HEK293 (cell line): ENCODE measurements around the gene TSPAN7.

Experiments
- CTCF ChIA-PET: fragments of 350-600 bp; formaldehyde crosslinking; extraction: SDS; loops from one replicate; lab custom pipeline; 2021; ENCODE audit warnings: antibody characterized with exemption; lab: Yijun Ruan, JAX
- POLR2A ChIA-PET: fragments of 300-600 bp; formaldehyde crosslinking; extraction: SDS; loops from one replicate; lab custom pipeline; 2020; ENCODE audit warnings: antibody characterized with exemption, inconsistent platforms; lab: Yijun Ruan, JAX
- H3K27ac ChIP-seq: fragments of 200-500 bp; sonication (Bioruptor generic); 2 replicates; pipeline ENCODE4 v1.5.1; 2014; ENCODE audit warnings: low read depth, low read length, control low read depth, inconsistent platforms; ENCODE audit errors: extremely low read depth
- H3K36me3 ChIP-seq, 2 experiments: fragments of 200-500 bp in 1 of 2; sonication (Bioruptor generic) in 1 of 2; 1 replicate in 1 of 2; 2 replicates in 1 of 2; pipeline ENCODE4 v1.5.1; 2014 to 2017; ENCODE audit warnings: inconsistent platforms in 2 of 2, low read length in 2 of 2; ENCODE audit not compliant: control insufficient read depth in 2 of 2, insufficient read depth in 1 of 2
- H3K4me1 ChIP-seq: fragments of 200-500 bp; sonication (Bioruptor generic); 2 replicates; pipeline ENCODE4 v1.5.1; 2014; ENCODE audit warnings: mild to moderate bottlenecking, low read length, inconsistent platforms; ENCODE audit not compliant: control insufficient read depth, insufficient read depth
- H3K4me3 ChIP-seq: 2 replicates; pipeline ENCODE4 v1.5.1; 2011; ENCODE audit warnings: low read depth, mild to moderate bottlenecking, control low read depth, low read length, moderate library complexity
- H3K9me3 ChIP-seq: fragments of 200-500 bp; sonication (Bioruptor generic); 2 replicates; pipeline ENCODE4 v1.5.1; 2014; ENCODE audit warnings: low read depth, low read length, inconsistent platforms; ENCODE audit not compliant: control insufficient read depth, insufficient read depth
- FEZF1 ChIP-seq: fragments of 450-650 bp; formaldehyde crosslinking; IDR thresholded peaks from 2 replicates; pipeline ENCODE4 v1.5.1; 2016; ENCODE audit warnings: missing biosample characterization, missing genetic modification characterization
- HOXA7 ChIP-seq: sonication (generic); formaldehyde crosslinking; IDR thresholded peaks from 2 replicates; pipeline ENCODE4 v1.8.1; 2022; ENCODE audit warnings: missing genetic modification reagents, borderline replicate concordance
- OSR2 ChIP-seq: fragments of 450-650 bp; formaldehyde crosslinking; IDR thresholded peaks from 2 replicates; pipeline ENCODE4 v1.5.1; 2016; ENCODE audit warnings: missing biosample characterization, missing genetic modification characterization
- PRDM1 ChIP-seq: fragments of 450-650 bp; formaldehyde crosslinking; IDR thresholded peaks from 2 replicates; pipeline ENCODE4; 2016; ENCODE audit warnings: missing biosample characterization, missing genetic modification characterization
- PRDM4 ChIP-seq: fragments of 450-650 bp; formaldehyde crosslinking; IDR thresholded peaks from 2 replicates; pipeline ENCODE4 v1.5.1; 2017; ENCODE audit warnings: missing biosample characterization, missing genetic modification characterization
- RBAK ChIP-seq: fragments of 450-650 bp; formaldehyde crosslinking; IDR thresholded peaks from 2 replicates; pipeline ENCODE4 v1.5.1; 2016; ENCODE audit warnings: missing biosample characterization, missing genetic modification characterization
- ZBTB1 ChIP-seq: fragments of 450-650 bp; formaldehyde crosslinking; IDR thresholded peaks from 2 replicates; pipeline ENCODE4 v1.5.1; 2016; ENCODE audit warnings: missing biosample characterization, missing genetic modification characterization
- ZBTB44 ChIP-seq: fragments of 450-650 bp; IDR thresholded peaks from 2 replicates; pipeline ENCODE4 v1.5.1; 2018; ENCODE audit warnings: missing biosample characterization, mild to moderate bottlenecking, missing genetic modification characterization
- ZNF2 ChIP-seq: fragments of 450-650 bp; formaldehyde crosslinking; IDR thresholded peaks from 2 replicates; pipeline ENCODE4 v1.5.1; 2016; ENCODE audit warnings: missing biosample characterization, missing genetic modification characterization
- ZNF280D ChIP-seq: fragments of 450-650 bp; formaldehyde crosslinking; IDR thresholded peaks from 2 replicates; pipeline ENCODE4 v1.5.1; 2016; ENCODE audit warnings: missing biosample characterization, missing genetic modification characterization
- ZNF311 ChIP-seq: fragments of 450-650 bp; formaldehyde crosslinking; IDR thresholded peaks from 2 replicates; pipeline ENCODE4 v1.5.1; 2017; ENCODE audit warnings: missing biosample characterization, missing genetic modification characterization, borderline replicate concordance
- ZNF324 ChIP-seq: fragments of 450-650 bp; formaldehyde crosslinking; IDR thresholded peaks from 2 replicates; pipeline ENCODE4 v1.5.1; 2016; ENCODE audit warnings: missing biosample characterization, missing genetic modification characterization
- ZNF350 ChIP-seq: fragments of 450-650 bp; formaldehyde crosslinking; IDR thresholded peaks from 2 replicates; pipeline ENCODE4 v1.5.0; 2017; ENCODE audit warnings: missing biosample characterization, mild to moderate bottlenecking, missing genetic modification characterization
- ZNF362 ChIP-seq: fragments of 450-650 bp; formaldehyde crosslinking; IDR thresholded peaks from 2 replicates; pipeline ENCODE4 v1.5.1; 2016; ENCODE audit warnings: missing biosample characterization, missing genetic modification characterization
- ZNF416 ChIP-seq: fragments of 450-650 bp; formaldehyde crosslinking; IDR thresholded peaks from 2 replicates; pipeline ENCODE4 v1.5.1; 2016; ENCODE audit warnings: missing biosample characterization, missing genetic modification characterization
- ZNF423 ChIP-seq: fragments of 450-650 bp; formaldehyde crosslinking; IDR thresholded peaks from 2 replicates; pipeline ENCODE4 v1.5.1; 2016; ENCODE audit warnings: missing biosample characterization, missing genetic modification characterization
- ZNF501 ChIP-seq: fragments of 450-650 bp; formaldehyde crosslinking; IDR thresholded peaks from 2 replicates; pipeline ENCODE4 v1.5.1; 2016; ENCODE audit warnings: missing biosample characterization, missing genetic modification characterization
- ZNF585B ChIP-seq: fragments of 450-650 bp; formaldehyde crosslinking; IDR thresholded peaks from 2 replicates; pipeline ENCODE4 v1.5.1; 2016; ENCODE audit warnings: missing biosample characterization, missing genetic modification characterization
- ZNF621 ChIP-seq: fragments of 450-650 bp; formaldehyde crosslinking; IDR thresholded peaks from 2 replicates; pipeline ENCODE4 v1.5.1; 2017; ENCODE audit warnings: missing biosample characterization, missing genetic modification characterization
- ZNF843 ChIP-seq: fragments of 450-650 bp; formaldehyde crosslinking; IDR thresholded peaks from 2 replicates; pipeline ENCODE4 v1.5.1; 2016; ENCODE audit warnings: missing biosample characterization, missing genetic modification characterization
- ZSCAN18 ChIP-seq: fragments of 450-650 bp; formaldehyde crosslinking; IDR thresholded peaks from 2 replicates; pipeline ENCODE4 v1.5.1; 2016; ENCODE audit warnings: missing biosample characterization, missing genetic modification characterization

TSPAN7 gene

GRCh38 chrX:38643903-38644302 is 82.6 kb downstream of the TSPAN7 start:
- Histone ChIP-seq H3K4me1 (peaks cover 4% of the 10 kb centered on the region), H3K36me3 (no peaks in the 10 kb centered on the region), H3K9me3 (no peaks in the 10 kb centered on the region), H3K4me3 (no peak overlapping the region), H3K27ac (no peak overlapping the region)
- no peak for TF ChIP-seq ZNF501 (tag by site-specific recombination)
- no peak for TF ChIP-seq ZNF843
- POLR2A ChIA-PET: no interaction called here
- CTCF ChIA-PET: interaction anchor here (0.8 to 5.2 kb wide), 2 partner anchors 11 to 188 kb away, joined by 3 to 28 read pairs; no protein-coding TSS in a partner anchor

GRCh38 chrX:38646129-38646528 is 84.8 kb downstream of the TSPAN7 start:
- H3K9me3 ChIP-seq: no peaks in the 10 kb centered on the region
- H3K4me1 ChIP-seq: no peaks in the 10 kb centered on the region
- H3K27ac ChIP-seq: no peak overlapping the region
- TF ChIP-seq ZNF350 (no peak), ZSCAN18 (tag by site-specific recombination) (no peak), FEZF1 (tag by site-specific recombination) (no peak), ZNF585B (tag by site-specific recombination) (no peak), PRDM4 (tag by site-specific recombination) (no peak), ZBTB1 (tag by site-specific recombination) (no peak), RBAK (tag by site-specific recombination) (no peak), ZBTB44 (tag by site-specific recombination) (no peak), OSR2 (tag by site-specific recombination) (no peak), ZNF311 (tag by site-specific recombination) (no peak), ZNF280D (tag by site-specific recombination) (no peak), ZNF2 (no peak), ZNF324 (tag by site-specific recombination) (no peak), ZNF362 (tag by site-specific recombination) (no peak), ZNF501 (tag by site-specific recombination) (no peak), PRDM1 (no peak), ZNF423 (tag by site-specific recombination) (no peak), ZNF621 (tag by site-specific recombination) (no peak), HOXA7 (CRISPR knock-in tag) (no peak), ZNF416 (no peak)
- H3K36me3 ChIP-seq: no peaks in the 10 kb centered on the region
- ChIA-PET CTCF (interaction anchor here (0.6 to 5.2 kb wide), 4 partner anchors 9 to 471 kb away, joined by 3 to 28 read pairs (median 3); no protein-coding TSS in a partner anchor), POLR2A (no interaction called here)
- H3K4me3 ChIP-seq: no peak overlapping the region
